IMR-90 (cell line): ENCODE results near the gene APOB. TPM values are rescaled to one million over a fixed set of nuclear protein-coding genes. Genes with fewer than 3 reads are reported as not detected.

ENCODE experiments used
- ATAC-seq: fragments of 200-7000 bp; cut with Tn5 transposase; 2 replicates; pipeline ENCODE4 v1.9.1; 2020; ENCODE audit warnings: low read depth, mild to moderate bottlenecking, moderate library complexity
- BruUV-seq: library from RNA; stranded (reverse); fragments of 400-500 nt; replicated peaks from 2 replicates; lab custom pipeline; 2021; lab: Mats Ljungman, UMichigan
- CTCF ChIA-PET: fragments of 300-600 bp; formaldehyde crosslinking; extraction: SDS; loops from one replicate; lab custom pipeline; 2021; ENCODE audit warnings: antibody characterized with exemption; lab: Yijun Ruan, JAX
- POLR2A ChIA-PET: fragments of 300-600 bp; sonication (Branson Sonifier 250); formaldehyde crosslinking; loops from one replicate; lab custom pipeline; 2022; ENCODE audit warnings: antibody characterized with exemption; ENCODE audit not compliant: unreplicated experiment; lab: Charles Lee
- DNase-seq: peaks from one replicate; pipeline ENCODE4 v3.0.0; 2013
- H2AFZ ChIP-seq: replicated peaks from 2 replicates; pipeline ENCODE3; 2013; ENCODE audit warnings: low read length, mild to moderate bottlenecking; ENCODE audit not compliant: poor library complexity
- H2AK5ac ChIP-seq: 2 replicates; pipeline ENCODE4 v1.6.1; 2013; ENCODE audit warnings: low read depth, low read length, inconsistent platforms
- H2AK9ac ChIP-seq: replicated peaks from 2 replicates; pipeline ENCODE3; 2013; ENCODE audit warnings: mild to moderate bottlenecking, low read depth, low read length, moderate library complexity; ENCODE audit not compliant: poor library complexity
- H2BK120ac ChIP-seq: 2 replicates; pipeline ENCODE4 v1.6.1; 2013; ENCODE audit warnings: low read depth, low read length, inconsistent platforms
- H2BK15ac ChIP-seq: 3 replicates; pipeline ENCODE4 v1.6.1; 2013; ENCODE audit warnings: low read depth, low read length, inconsistent platforms
- H2BK20ac ChIP-seq: 2 replicates; pipeline ENCODE4 v1.6.1; 2013; ENCODE audit warnings: low read depth, mild to moderate bottlenecking, inconsistent platforms, low read length, moderate library complexity
- H2BK5ac ChIP-seq: 2 replicates; pipeline ENCODE4 v1.6.1; 2013; ENCODE audit warnings: mild to moderate bottlenecking, low read depth, low read length, inconsistent platforms; ENCODE audit not compliant: poor library complexity, severe bottlenecking
- H3K14ac ChIP-seq: replicated peaks from 2 replicates; pipeline ENCODE4 v1.6.1; 2013; ENCODE audit warnings: low read depth, low read length, inconsistent platforms
- H3K18ac ChIP-seq: 2 replicates; pipeline ENCODE4 v1.6.1; 2013; ENCODE audit warnings: low read depth, low read length, control low read depth
- H3K23ac ChIP-seq: 2 replicates; pipeline ENCODE4 v1.6.1; 2013; ENCODE audit warnings: low read depth, low read length, inconsistent platforms
- H3K27ac ChIP-seq: 2 replicates; pipeline ENCODE4 v1.5.1; 2013; ENCODE audit warnings: mild to moderate bottlenecking, control low read depth, low read length; ENCODE audit not compliant: insufficient read depth
- H3K27me3 ChIP-seq: 2 replicates; pipeline ENCODE4 v1.6.1; 2013; ENCODE audit warnings: low read length; ENCODE audit not compliant: control insufficient read depth, insufficient read depth
- H3K36me3 ChIP-seq: 2 replicates; pipeline ENCODE4 v1.6.1; 2013; ENCODE audit warnings: low read length, mixed read lengths; ENCODE audit not compliant: control insufficient read depth, insufficient read depth
- H3K4ac ChIP-seq: 2 replicates; pipeline ENCODE4 v1.6.1; 2013; ENCODE audit warnings: low read depth, low read length, inconsistent platforms
- H3K4me1 ChIP-seq: 2 replicates; pipeline ENCODE4 v1.6.1; 2013; ENCODE audit warnings: low read length, mixed read lengths; ENCODE audit not compliant: control insufficient read depth, insufficient read depth
- H3K4me2 ChIP-seq: 2 replicates; pipeline ENCODE4 v1.6.1; 2013; ENCODE audit warnings: low read depth, mild to moderate bottlenecking, control low read depth, low read length, moderate library complexity
- H3K4me3 ChIP-seq: 2 replicates; pipeline ENCODE4 v1.5.1; 2013; ENCODE audit warnings: low read depth, mild to moderate bottlenecking, control low read depth, low read length, moderate library complexity; ENCODE audit not compliant: insufficient read depth
- H3K56ac ChIP-seq: 2 replicates; pipeline ENCODE4 v1.6.1; 2013; ENCODE audit warnings: low read length, inconsistent platforms; ENCODE audit not compliant: insufficient read depth; ENCODE audit errors: extremely low read depth
- H3K79me1 ChIP-seq, 2 experiments: 2 replicates each; pipeline ENCODE4 v1.6.1; 2013; ENCODE audit warnings: low read length in 2 of 2, inconsistent platforms in 1 of 2, low read depth in 1 of 2
- H3K9ac ChIP-seq: 2 replicates; pipeline ENCODE4 v1.6.1; 2013; ENCODE audit warnings: low read depth, low read length, control low read depth
- H3K9me1 ChIP-seq: 2 replicates; pipeline ENCODE4 v1.6.1; 2013; ENCODE audit warnings: low read length, inconsistent platforms; ENCODE audit not compliant: insufficient read depth
- H3K9me3 ChIP-seq: 2 replicates; pipeline ENCODE4 v1.6.1; 2013; ENCODE audit warnings: low read length; ENCODE audit not compliant: control insufficient read depth, insufficient read depth
- H4K20me1 ChIP-seq: 2 replicates; pipeline ENCODE4 v1.6.1; 2013; ENCODE audit warnings: low read length, inconsistent platforms; ENCODE audit not compliant: insufficient read depth
- H4K5ac ChIP-seq: 2 replicates; pipeline ENCODE4 v1.6.1; 2013; ENCODE audit warnings: mild to moderate bottlenecking, low read depth, low read length, control low read depth
- H4K8ac ChIP-seq, 2 experiments: 2 replicates each; pipeline ENCODE4 v1.6.1; 2013; ENCODE audit warnings: low read depth in 2 of 2, low read length in 2 of 2, control low read depth in 1 of 2, inconsistent platforms in 1 of 2
- H4K91ac ChIP-seq: 2 replicates; pipeline ENCODE4 v1.6.1; 2013; ENCODE audit warnings: low read depth, low read length, inconsistent platforms; ENCODE audit not compliant: insufficient read depth
- MXI1 ChIP-seq: IDR thresholded peaks from 2 replicates; pipeline ENCODE4 v1.6.1; 2012; ENCODE audit warnings: low read depth, mild to moderate bottlenecking, low read length, moderate library complexity, borderline replicate concordance
- WGBS, 2 experiments: methylation state at CpG; one replicate each; pipeline versions ENCODE4 v1.1.5 to v1.1.7; 2013; ENCODE audit warnings: missing lambda C conversion rate in 2 of 2; ENCODE audit not compliant: insufficient read length in 1 of 2; ENCODE audit errors: extremely low coverage in 2 of 2; 5-methylcytosine and 5-hydroxymethylcytosine counted together
- dilution Hi-C: fragments of 300-500 bp; cut with HindIII; formaldehyde crosslinking; loops from one replicate; pipeline ENCODE4 v1.14.3; 2018; ENCODE audit warnings: low sequenced_read_pairs; ENCODE audit not compliant: unreplicated experiment
- in situ Hi-C: fragments of 300-500 bp; cut with MboI; formaldehyde crosslinking; loops from 3 replicates; pipeline ENCODE4 v1.14.3; 2019; ENCODE audit warnings: low sequenced_read_pairs, inconsistent platforms, mixed read lengths
- intact Hi-C: fragments of 100-400 bp; cut with micrococcal nuclease; formaldehyde crosslinking; loops from 2 replicates; pipeline ENCODE4 v1.10.0; 2022
- polyA plus RNA-seq, 3 experiments: library from polyadenylated mRNA; depleted of rRNA; stranded (reverse); fragments of >200 nt; gene quantifications; 2 replicates each; pipeline ENCODE4 v1.2.3, GENCODE V29; 2012; ENCODE audit warnings: low replicate concordance in 1 of 3
- total RNA-seq: library from RNA; depleted of rRNA; stranded (reverse); fragments of >200 nt; gene quantifications from 2 replicates; pipeline ENCODE4 v1.2.3, GENCODE V29; 2012
- TF ChIP-seq, protein P1 (sequence below): fragments of 150-350 bp; IDR thresholded peaks from 2 replicates; pipeline ENCODE4 v1.6.1; 2016; ENCODE audit warnings: low read depth, mild to moderate bottlenecking, low read length, moderate library complexity, borderline replicate concordance

The APOB gene
- total and polyA plus RNA-seq, 2 of the 4 experiments (the other 2 are of a cell fraction): under 0.01 TPM; not detected in 1

DNA sequence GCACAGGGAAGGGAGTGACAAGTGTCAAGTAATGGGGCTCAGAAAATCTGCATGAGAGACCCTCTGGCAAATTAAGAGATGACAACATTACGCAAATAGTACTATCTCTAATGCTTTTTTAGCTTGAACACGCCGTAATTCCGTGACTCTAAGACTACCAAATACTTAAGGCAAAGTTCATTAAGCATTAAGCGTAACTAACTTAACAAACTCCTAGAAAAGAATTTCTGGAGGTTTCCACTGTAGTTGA lies 1.2 kb downstream of the APOB start:
- Histone ChIP-seq H4K5ac (no peak overlapping the region), H3K9me3 (no peaks in the 10 kb centered on the region), H2BK120ac (no peak overlapping the region), H3K27me3 (peaks cover 2% of the 10 kb centered on the region; the same call in 1 of the 2 replicates), H3K23ac (no peak overlapping the region), H3K27ac (no peak overlapping the region), H3K4me3 (no peak overlapping the region), H3K4me1 (no peaks in the 10 kb centered on the region), H3K9ac (no peak overlapping the region), H3K79me1 (no peaks in the 10 kb centered on the region), H2BK20ac (no peak overlapping the region), H4K20me1 (no peaks in the 10 kb centered on the region), H4K8ac (no peak overlapping the region), H3K4ac (no peak overlapping the region), H3K14ac (no peak overlapping the region), H3K56ac (no peak overlapping the region), H2BK5ac (no peak overlapping the region), H2AFZ (no peak overlapping the region), H4K91ac (no peak overlapping the region), H2AK9ac (no peak overlapping the region), H3K4me2 (no peak overlapping the region), H2BK15ac (no peak overlapping the region), H3K36me3 (no peaks in the 10 kb centered on the region), H3K9me1 (no peaks in the 10 kb centered on the region), H3K18ac (no peak overlapping the region), H2AK5ac (no peak overlapping the region)
- DNase-seq (no peak), ATAC-seq (no peak)
- intact Hi-C loops: loop anchor here (2.0 to 10.0 kb wide), 4 partner anchors 272 to 1815 kb away; no protein-coding TSS in a partner anchor
- 100% methylated on average over 1 of the region's 5 CpGs; no CpG with 5 or more reads in 1 of the 2 experiments for WGBS, 2 experiments
- POLR2A ChIA-PET: no interaction called here
- CTCF ChIA-PET: interaction anchor here (1.0 to 1.8 kb wide), 4 partner anchors 12 to 123 kb away, joined by 3 to 6 read pairs (median 3); no protein-coding TSS in a partner anchor
- no TSS peak for BruUV-seq
- dilution Hi-C loops: no loop called here
- TF ChIP-seq, protein P1, sequence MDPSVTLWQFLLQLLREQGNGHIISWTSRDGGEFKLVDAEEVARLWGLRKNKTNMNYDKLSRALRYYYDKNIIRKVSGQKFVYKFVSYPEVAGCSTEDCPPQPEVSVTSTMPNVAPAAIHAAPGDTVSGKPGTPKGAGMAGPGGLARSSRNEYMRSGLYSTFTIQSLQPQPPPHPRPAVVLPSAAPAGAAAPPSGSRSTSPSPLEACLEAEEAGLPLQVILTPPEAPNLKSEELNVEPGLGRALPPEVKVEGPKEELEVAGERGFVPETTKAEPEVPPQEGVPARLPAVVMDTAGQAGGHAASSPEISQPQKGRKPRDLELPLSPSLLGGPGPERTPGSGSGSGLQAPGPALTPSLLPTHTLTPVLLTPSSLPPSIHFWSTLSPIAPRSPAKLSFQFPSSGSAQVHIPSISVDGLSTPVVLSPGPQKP: no peak
- no peak for TF ChIP-seq MXI1
- in situ Hi-C loops: no loop called here
